Measurements from ENCODE around the gene MAPK11.

Gene MAPK11

DNA sequence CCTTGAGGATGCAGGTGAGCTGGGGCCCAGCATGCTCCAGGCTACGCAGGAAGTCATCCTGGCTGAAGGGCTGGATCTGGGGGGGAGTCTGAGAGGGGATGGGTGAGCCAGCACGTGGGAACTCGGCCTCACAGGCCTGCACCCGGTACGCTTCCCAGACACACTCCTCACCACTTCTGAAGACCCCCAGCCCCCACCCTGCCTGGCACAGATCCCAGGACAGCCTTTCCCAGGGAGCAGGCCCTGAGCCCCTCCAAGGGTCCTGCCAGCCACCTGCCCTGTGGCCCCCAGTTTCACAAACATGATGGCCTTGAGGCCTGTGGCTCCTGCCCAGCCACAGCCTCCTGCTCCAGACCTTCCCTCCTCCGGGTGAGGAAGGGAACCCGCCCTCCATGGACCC lies 42.8 kb upstream of the MAPK11 start:
- no peak for DNase-seq
- Histone ChIP-seq H3K27ac (ENCODE audit: insufficient read depth in 1 of 2, low read depth in 1 of 2, low read length in 2 of 2, poor library complexity in 1 of 2, severe bottlenecking in 2 of 2) (no peak overlapping the region), H3K4me1 (ENCODE audit: control extremely low read depth in 1 of 4, control insufficient read depth in 4 of 4, insufficient read depth in 4 of 4, low read length in 3 of 4) (peaks cover 0 to 54% (median 49%) of the 10 kb centered on the region in 4 experiments), H3K9me3 (ENCODE audit: control extremely low read depth in 1 of 5, control insufficient read depth in 4 of 5, insufficient read depth in 2 of 5, low read depth in 1 of 5, low read length in 4 of 5) (no peaks in the 10 kb centered on the region), H3K4me3 (ENCODE audit: control insufficient read depth in 1 of 7, extremely low read depth in 1 of 7, insufficient read depth in 4 of 7, low read depth in 2 of 7, low read length in 6 of 7) (no peak overlapping the region), H3K36me3 (ENCODE audit: control insufficient read depth in 4 of 4, insufficient read depth in 4 of 4, low read length in 3 of 4) (peaks cover 0 to 5% (median 2%) of the 10 kb centered on the region in 4 experiments), H3K27me3 (replicated peaks in 2 of 5; ENCODE audit: control insufficient read depth in 4 of 5, insufficient read depth in 5 of 5, low read length in 4 of 5) (no peaks in the 10 kb centered on the region)
- POLR2A ChIA-PET, result interaction anchor here (3.1 to 3.7 kb wide), 2 partner anchors 9 to 12 kb away, joined by 17 to 33 read pairs; partner anchors contain the start of genes DENND6B and PLXNB2
- CTCF ChIA-PET, result interaction anchor here (0.9 to 2.4 kb wide), 4 partner anchors 13 to 19 kb away, joined by 3 to 9 read pairs (median 4); partner anchors contain the start of gene DENND6B
- WGBS (ENCODE audit: insufficient coverage), result 93% methylated on average over 3 of the region's 7 CpGs

DNA sequence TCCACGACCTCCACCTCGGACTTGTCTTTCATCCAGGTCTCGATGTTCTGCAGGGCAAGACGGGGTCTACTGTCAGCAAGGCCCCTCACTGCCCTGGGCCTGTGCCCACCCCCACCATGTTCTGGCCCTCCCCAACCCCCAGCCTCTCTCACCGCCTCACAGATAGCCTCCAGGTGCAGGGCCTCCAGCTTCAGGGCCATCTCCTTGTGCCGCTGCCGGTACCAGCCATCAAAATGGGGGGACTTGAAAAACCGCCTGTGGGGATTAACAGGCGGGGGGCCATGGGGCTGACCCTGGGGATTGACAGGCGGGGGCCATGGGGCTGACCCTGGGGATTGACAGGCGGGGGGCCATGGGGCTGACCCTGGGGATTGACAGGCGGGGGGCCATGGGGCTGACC lies 42.2 kb upstream of the MAPK11 start:
- peaks cover 0 to 57% (median 52%) of the 10 kb centered on the region in 4 experiments for H3K4me1 ChIP-seq (ENCODE audit: control extremely low read depth in 1 of 4, control insufficient read depth in 4 of 4, insufficient read depth in 4 of 4, low read length in 3 of 4)
- no peak for DNase-seq
- ChIA-PET POLR2A (interaction anchor here (0.9 kb wide), 1 partner anchor 11 kb away, joined by 3 read pairs; no protein-coding TSS in a partner anchor), CTCF (interaction anchor here (0.9 to 1.5 kb wide), 2 partner anchors 14 to 18 kb away, joined by 3 read pairs; partner anchors contain the start of gene DENND6B)
- no peaks in the 10 kb centered on the region for H3K9me3 ChIP-seq (ENCODE audit: control extremely low read depth in 1 of 5, control insufficient read depth in 4 of 5, insufficient read depth in 2 of 5, low read depth in 1 of 5, low read length in 4 of 5)
- H3K27me3 ChIP-seq (replicated peaks in 2 of 5; ENCODE audit: control insufficient read depth in 4 of 5, insufficient read depth in 5 of 5, low read length in 4 of 5), result no peaks in the 10 kb centered on the region
- peaks cover 0 to 5% (median 2%) of the 10 kb centered on the region in 4 experiments for H3K36me3 ChIP-seq (ENCODE audit: control insufficient read depth in 4 of 4, insufficient read depth in 4 of 4, low read length in 3 of 4)
- H3K4me3 ChIP-seq (ENCODE audit: control insufficient read depth in 1 of 7, extremely low read depth in 1 of 7, insufficient read depth in 4 of 7, low read depth in 2 of 7, low read length in 6 of 7), result no peak overlapping the region
- 94% methylated on average over 4 of the region's 12 CpGs for WGBS (ENCODE audit: insufficient coverage)
- no peak overlapping the region for H3K27ac ChIP-seq (ENCODE audit: insufficient read depth in 1 of 2, low read depth in 1 of 2, low read length in 2 of 2, poor library complexity in 1 of 2, severe bottlenecking in 2 of 2)

DNA sequence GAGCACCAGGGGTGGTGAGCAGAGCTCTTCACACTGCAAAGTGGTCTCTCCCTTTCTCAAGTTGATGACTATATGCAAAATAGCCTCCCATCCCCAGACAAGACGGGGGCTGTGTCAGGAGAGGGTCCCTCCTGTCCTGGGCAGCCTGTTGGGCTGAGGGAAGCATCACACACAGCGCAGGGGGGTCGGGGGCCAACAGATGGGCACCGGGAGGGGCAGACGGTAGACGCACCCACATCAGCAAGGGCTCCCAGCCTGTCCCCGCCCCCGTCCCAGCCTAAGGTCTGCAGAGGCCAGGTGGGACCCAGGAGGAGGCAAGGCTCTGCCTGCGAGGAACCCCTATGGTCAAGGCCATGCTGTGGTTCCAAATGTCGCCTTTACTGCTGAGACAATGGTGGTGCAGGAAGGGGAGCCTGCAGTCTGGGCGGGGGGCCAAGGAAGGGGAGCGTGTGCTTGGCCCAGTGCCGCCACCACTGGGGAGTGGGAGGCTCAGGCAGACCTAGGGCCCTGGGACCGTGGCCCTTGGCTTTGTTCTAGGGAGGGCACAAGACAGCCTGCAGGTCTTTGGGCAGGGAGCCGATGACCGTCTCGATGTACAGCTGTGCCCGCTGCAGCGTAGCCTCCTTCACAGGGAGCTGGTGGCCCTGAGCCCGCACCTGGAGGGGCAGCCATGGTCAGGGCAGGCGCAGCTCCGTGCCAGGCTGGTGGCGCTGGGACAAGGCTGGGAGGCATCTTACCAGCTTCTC lies 41.6 kb upstream of the MAPK11 start:
- ChIA-PET POLR2A (interaction anchor here (0.9 kb wide), 1 partner anchor 10 kb away, joined by 3 read pairs; no protein-coding TSS in a partner anchor), CTCF (interaction anchor here (0.9 to 1.5 kb wide), 2 partner anchors 15 to 17 kb away, joined by 3 read pairs; partner anchors contain the start of gene DENND6B)
- no peaks in the 10 kb centered on the region for H3K27me3 ChIP-seq (replicated peaks in 2 of 5; ENCODE audit: control insufficient read depth in 4 of 5, insufficient read depth in 5 of 5, low read length in 4 of 5)
- DNase-seq, result no peak
- peaks cover 0 to 59% (median 54%) of the 10 kb centered on the region in 4 experiments for H3K4me1 ChIP-seq (ENCODE audit: control extremely low read depth in 1 of 4, control insufficient read depth in 4 of 4, insufficient read depth in 4 of 4, low read length in 3 of 4)
- H3K9me3 ChIP-seq (ENCODE audit: control extremely low read depth in 1 of 5, control insufficient read depth in 4 of 5, insufficient read depth in 2 of 5, low read depth in 1 of 5, low read length in 4 of 5), result no peaks in the 10 kb centered on the region
- no peak overlapping the region for H3K27ac ChIP-seq (ENCODE audit: insufficient read depth in 1 of 2, low read depth in 1 of 2, low read length in 2 of 2, poor library complexity in 1 of 2, severe bottlenecking in 2 of 2)
- no peak overlapping the region for H3K4me3 ChIP-seq (ENCODE audit: control insufficient read depth in 1 of 7, extremely low read depth in 1 of 7, insufficient read depth in 4 of 7, low read depth in 2 of 7, low read length in 6 of 7)
- peaks cover 0 to 5% (median 2%) of the 10 kb centered on the region in 4 experiments for H3K36me3 ChIP-seq (ENCODE audit: control insufficient read depth in 4 of 4, insufficient read depth in 4 of 4, low read length in 3 of 4)
- 94% methylated on average over 23 of the region's 23 CpGs for WGBS (ENCODE audit: insufficient coverage)

DNA sequence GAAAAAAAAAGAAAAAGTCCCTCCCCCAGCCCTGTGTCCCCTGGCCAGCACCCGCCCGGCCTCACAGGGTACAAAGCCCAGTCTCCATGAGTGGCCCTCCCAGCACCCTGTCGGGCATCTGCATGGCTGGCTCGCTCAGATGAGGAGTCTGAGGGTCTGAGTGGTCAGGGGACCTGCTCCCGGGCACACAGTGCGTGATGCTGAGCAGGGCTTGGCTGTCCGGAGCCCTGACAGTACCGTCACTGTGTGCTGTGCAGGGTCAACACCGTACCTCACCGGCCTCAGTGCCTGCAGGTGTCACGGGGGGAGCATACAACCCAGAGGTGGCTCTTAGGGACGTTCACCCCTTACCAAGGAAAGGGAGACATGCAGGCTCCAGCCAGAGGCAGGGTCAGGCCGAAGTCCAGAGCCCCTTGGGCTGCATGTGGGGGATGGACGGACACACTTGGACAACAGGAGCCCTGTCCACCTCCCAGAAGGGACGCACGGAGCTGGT lies 40.8 kb upstream of the MAPK11 start:
- no peak for DNase-seq
- Histone ChIP-seq H3K27ac (ENCODE audit: insufficient read depth in 1 of 2, low read depth in 1 of 2, low read length in 2 of 2, poor library complexity in 1 of 2, severe bottlenecking in 2 of 2) (no peak overlapping the region), H3K36me3 (ENCODE audit: control insufficient read depth in 4 of 4, insufficient read depth in 4 of 4, low read length in 3 of 4) (peaks cover 0 to 5% (median 2%) of the 10 kb centered on the region in 4 experiments), H3K4me1 (ENCODE audit: control extremely low read depth in 1 of 4, control insufficient read depth in 4 of 4, insufficient read depth in 4 of 4, low read length in 3 of 4) (peaks cover 0 to 64% (median 59%) of the 10 kb centered on the region in 4 experiments), H3K4me3 (ENCODE audit: control insufficient read depth in 1 of 7, extremely low read depth in 1 of 7, insufficient read depth in 4 of 7, low read depth in 2 of 7, low read length in 6 of 7) (no peak overlapping the region), H3K27me3 (replicated peaks in 2 of 5; ENCODE audit: control insufficient read depth in 4 of 5, insufficient read depth in 5 of 5, low read length in 4 of 5) (no peaks in the 10 kb centered on the region), H3K9me3 (ENCODE audit: control extremely low read depth in 1 of 5, control insufficient read depth in 4 of 5, insufficient read depth in 2 of 5, low read depth in 1 of 5, low read length in 4 of 5) (no peaks in the 10 kb centered on the region)
- WGBS (ENCODE audit: insufficient coverage), result 95% methylated on average over 14 of the region's 16 CpGs
- ChIA-PET POLR2A (no interaction called here), CTCF (no interaction called here)

DNA sequence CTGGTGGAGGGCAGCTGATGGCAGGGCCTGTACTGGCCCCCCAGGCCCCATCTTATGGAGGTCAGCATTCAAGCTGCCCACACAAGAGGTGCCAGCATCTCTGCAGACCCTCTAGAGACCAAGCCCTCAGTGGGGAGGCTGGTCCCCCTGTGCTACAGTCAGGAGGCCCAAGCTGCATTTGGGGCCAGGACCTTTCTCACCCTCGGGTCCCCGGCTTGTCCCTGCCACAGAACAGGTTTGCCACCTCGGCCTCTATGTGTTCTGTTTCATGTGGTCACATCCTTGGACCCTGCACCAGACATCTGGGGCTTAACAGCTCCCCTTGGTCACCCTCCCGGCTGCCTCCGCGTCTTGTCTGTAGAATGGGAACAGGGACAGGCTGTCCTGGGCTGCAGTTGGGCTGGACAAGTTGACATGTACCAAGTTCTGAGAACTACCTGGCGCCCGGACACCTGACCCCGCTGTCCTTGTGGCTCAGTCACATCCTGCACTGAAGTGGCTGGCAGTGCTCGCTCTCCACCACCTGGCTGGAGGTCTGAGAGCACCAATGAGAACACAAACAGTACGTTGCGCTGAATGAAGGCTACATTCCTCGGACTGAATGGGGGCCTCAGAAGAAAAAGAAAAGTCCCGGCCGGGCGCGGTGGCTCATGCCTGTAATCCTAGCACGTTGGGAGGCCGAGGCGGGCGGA lies 40.0 kb upstream of the MAPK11 start:
- 79% methylated on average over 2 of the region's 21 CpGs for WGBS (ENCODE audit: insufficient coverage)
- POLR2A ChIA-PET, result no interaction called here
- H3K36me3 ChIP-seq (ENCODE audit: control insufficient read depth in 4 of 4, insufficient read depth in 4 of 4, low read length in 3 of 4), result peaks cover 0 to 5% (median 2%) of the 10 kb centered on the region in 4 experiments
- peaks cover 0 to 66% (median 59%) of the 10 kb centered on the region in 4 experiments for H3K4me1 ChIP-seq (ENCODE audit: control extremely low read depth in 1 of 4, control insufficient read depth in 4 of 4, insufficient read depth in 4 of 4, low read length in 3 of 4)
- H3K27ac ChIP-seq (ENCODE audit: insufficient read depth in 1 of 2, low read depth in 1 of 2, low read length in 2 of 2, poor library complexity in 1 of 2, severe bottlenecking in 2 of 2), result no peak overlapping the region
- H3K4me3 ChIP-seq (ENCODE audit: control insufficient read depth in 1 of 7, extremely low read depth in 1 of 7, insufficient read depth in 4 of 7, low read depth in 2 of 7, low read length in 6 of 7), result no peak overlapping the region
- no peaks in the 10 kb centered on the region for H3K9me3 ChIP-seq (ENCODE audit: control extremely low read depth in 1 of 5, control insufficient read depth in 4 of 5, insufficient read depth in 2 of 5, low read depth in 1 of 5, low read length in 4 of 5)
- no peak for DNase-seq
- no peaks in the 10 kb centered on the region for H3K27me3 ChIP-seq (replicated peaks in 2 of 5; ENCODE audit: control insufficient read depth in 4 of 5, insufficient read depth in 5 of 5, low read length in 4 of 5)
- CTCF ChIA-PET, result interaction anchor here (0.5 to 2.1 kb wide), 4 partner anchors 11 to 29 kb away, joined by 3 to 8 read pairs (median 4); no protein-coding TSS in a partner anchor

DNA sequence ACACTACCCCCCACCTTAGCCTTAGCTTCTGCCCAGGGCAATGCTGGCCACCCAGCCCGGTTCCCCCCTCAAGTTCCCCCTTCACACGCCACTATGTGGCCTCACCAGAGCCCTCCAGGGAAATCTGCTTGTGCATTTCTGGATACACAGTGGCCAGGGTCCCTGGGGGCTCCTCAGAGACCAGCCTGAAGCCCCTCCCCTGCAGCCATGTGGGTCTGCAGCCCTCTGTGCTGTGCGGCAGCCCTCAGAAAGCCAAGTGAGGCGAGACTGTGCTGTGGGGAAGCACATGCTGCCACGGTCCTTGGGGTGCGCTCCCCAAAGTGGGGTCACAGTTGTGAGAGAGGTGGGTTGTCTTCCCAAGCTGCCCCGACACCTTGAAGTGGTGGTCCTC lies 39.4 kb upstream of the MAPK11 start:
- no peak for DNase-seq
- 94% methylated on average over 6 of the region's 7 CpGs for WGBS (ENCODE audit: insufficient coverage)
- peak overlapping the region in 1 of 7 experiments; percentile 52 for H3K4me3 ChIP-seq (ENCODE audit: control insufficient read depth in 1 of 7, extremely low read depth in 1 of 7, insufficient read depth in 4 of 7, low read depth in 2 of 7, low read length in 6 of 7)
- H3K4me1 ChIP-seq (ENCODE audit: control extremely low read depth in 1 of 4, control insufficient read depth in 4 of 4, insufficient read depth in 4 of 4, low read length in 3 of 4), result peaks cover 0 to 66% (median 59%) of the 10 kb centered on the region in 4 experiments
- H3K27me3 ChIP-seq (replicated peaks in 2 of 5; ENCODE audit: control insufficient read depth in 4 of 5, insufficient read depth in 5 of 5, low read length in 4 of 5), result no peaks in the 10 kb centered on the region
- no peaks in the 10 kb centered on the region for H3K9me3 ChIP-seq (ENCODE audit: control extremely low read depth in 1 of 5, control insufficient read depth in 4 of 5, insufficient read depth in 2 of 5, low read depth in 1 of 5, low read length in 4 of 5)
- POLR2A ChIA-PET, result no interaction called here
- no peak overlapping the region for H3K27ac ChIP-seq (ENCODE audit: insufficient read depth in 1 of 2, low read depth in 1 of 2, low read length in 2 of 2, poor library complexity in 1 of 2, severe bottlenecking in 2 of 2)
- peaks cover 0 to 5% (median 2%) of the 10 kb centered on the region in 4 experiments for H3K36me3 ChIP-seq (ENCODE audit: control insufficient read depth in 4 of 4, insufficient read depth in 4 of 4, low read length in 3 of 4)
- CTCF ChIA-PET, result interaction anchor here (0.5 to 2.1 kb wide), 4 partner anchors 12 to 28 kb away, joined by 3 to 8 read pairs (median 4); no protein-coding TSS in a partner anchor
